ENCODE measurements around the gene TEX53.

DNA sequence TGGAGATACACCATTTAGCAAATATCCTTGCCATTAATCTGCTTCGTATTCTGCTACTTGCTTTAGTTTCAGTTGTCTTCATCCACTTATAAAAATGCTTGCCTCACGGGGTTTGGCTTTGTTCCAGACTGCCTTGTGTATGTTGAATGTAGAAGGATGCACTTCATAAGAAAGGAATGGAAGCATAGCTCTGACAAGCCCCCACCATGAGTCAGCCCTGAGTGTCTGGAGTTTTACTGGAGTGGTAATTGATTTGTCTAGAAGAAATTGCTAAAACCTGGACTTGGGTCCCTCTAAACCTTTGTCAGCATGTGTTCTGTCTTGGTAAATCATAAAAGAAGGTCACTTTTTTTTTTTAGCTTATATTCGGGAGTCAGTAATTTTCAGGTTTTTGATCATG is 19.8 kb upstream of the TEX53 start:
- TF ChIP-seq, protein P1, sequence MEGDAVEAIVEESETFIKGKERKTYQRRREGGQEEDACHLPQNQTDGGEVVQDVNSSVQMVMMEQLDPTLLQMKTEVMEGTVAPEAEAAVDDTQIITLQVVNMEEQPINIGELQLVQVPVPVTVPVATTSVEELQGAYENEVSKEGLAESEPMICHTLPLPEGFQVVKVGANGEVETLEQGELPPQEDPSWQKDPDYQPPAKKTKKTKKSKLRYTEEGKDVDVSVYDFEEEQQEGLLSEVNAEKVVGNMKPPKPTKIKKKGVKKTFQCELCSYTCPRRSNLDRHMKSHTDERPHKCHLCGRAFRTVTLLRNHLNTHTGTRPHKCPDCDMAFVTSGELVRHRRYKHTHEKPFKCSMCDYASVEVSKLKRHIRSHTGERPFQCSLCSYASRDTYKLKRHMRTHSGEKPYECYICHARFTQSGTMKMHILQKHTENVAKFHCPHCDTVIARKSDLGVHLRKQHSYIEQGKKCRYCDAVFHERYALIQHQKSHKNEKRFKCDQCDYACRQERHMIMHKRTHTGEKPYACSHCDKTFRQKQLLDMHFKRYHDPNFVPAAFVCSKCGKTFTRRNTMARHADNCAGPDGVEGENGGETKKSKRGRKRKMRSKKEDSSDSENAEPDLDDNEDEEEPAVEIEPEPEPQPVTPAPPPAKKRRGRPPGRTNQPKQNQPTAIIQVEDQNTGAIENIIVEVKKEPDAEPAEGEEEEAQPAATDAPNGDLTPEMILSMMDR (IDR thresholded peaks at IDR 0.05; ENCODE audit: poor library complexity) = no peak
- no peak for TF ChIP-seq EZH2 (IDR thresholded peaks at IDR 0.05; ENCODE audit: borderline replicate concordance)
